ENCODE measurements around the gene PCDHB10.
"Not testable (repeated sequence)": the region's sequence is repeated elsewhere in the genome, so short reads cannot be mapped to it uniquely, and the experiment has no call there.

Gene PCDHB10

DNA sequence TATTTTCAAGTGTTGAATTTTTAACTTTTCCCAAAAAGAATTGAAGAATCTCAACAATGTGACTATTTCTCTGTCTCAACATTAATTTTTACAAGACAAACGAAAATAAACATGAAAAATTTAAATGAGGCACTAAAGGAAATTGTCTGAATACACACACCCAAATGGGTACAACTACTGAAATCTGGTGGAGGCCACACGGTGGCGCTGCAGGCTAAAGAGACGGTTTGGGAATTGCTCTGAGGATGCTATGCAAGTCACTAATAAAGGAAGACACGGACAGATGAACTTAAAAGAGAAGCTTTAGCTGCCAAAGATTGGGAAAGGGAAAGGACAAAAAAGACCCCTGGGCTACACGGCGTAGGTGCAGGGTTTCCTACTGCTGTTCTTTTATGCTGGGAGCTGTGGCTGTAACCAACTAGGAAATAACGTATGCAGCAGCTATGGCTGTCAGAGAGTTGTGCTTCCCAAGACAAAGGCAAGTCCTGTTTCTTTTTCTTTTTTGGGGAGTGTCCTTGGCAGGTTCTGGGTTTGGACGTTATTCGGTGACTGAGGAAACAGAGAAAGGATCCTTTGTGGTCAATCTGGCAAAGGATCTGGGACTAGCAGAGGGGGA is at the start of gene PCDHB10:
TSS of gene PCDHB10 (plus strand) at position 244 of the 616 bp plus-strand sequence. CDS start at position 444, 200 bp downstream.
- DNase-seq (ENCODE audit: low read depth) = no peak

DNA sequence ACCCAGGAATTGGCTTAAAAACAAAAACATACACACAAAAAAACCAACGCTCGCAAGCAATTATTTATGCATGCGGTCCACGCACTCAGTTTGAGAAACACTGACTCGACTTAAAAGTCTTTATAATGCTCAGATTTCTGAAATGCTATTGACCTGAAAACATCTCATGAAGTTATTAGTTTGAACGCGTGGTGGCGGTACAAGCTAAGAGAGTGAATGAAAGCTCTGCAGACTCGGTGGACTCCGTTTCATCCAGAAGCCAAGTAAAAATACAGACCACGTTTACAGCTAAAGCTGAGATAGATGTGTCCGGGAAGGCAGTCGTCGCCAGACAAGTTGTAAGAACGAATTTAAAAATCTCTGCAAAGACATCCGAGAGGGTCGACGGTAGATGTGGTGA is 42.3 kb upstream of the PCDHB10 start, which contains the start of gene PCDHB6:
TSS of gene PCDHB6 (plus strand) at position 246 of the 400 bp plus-strand sequence. CDS start 201 bp downstream, outside the sequence.
- DNase-seq (ENCODE audit: low read depth) = no peak

DNA sequence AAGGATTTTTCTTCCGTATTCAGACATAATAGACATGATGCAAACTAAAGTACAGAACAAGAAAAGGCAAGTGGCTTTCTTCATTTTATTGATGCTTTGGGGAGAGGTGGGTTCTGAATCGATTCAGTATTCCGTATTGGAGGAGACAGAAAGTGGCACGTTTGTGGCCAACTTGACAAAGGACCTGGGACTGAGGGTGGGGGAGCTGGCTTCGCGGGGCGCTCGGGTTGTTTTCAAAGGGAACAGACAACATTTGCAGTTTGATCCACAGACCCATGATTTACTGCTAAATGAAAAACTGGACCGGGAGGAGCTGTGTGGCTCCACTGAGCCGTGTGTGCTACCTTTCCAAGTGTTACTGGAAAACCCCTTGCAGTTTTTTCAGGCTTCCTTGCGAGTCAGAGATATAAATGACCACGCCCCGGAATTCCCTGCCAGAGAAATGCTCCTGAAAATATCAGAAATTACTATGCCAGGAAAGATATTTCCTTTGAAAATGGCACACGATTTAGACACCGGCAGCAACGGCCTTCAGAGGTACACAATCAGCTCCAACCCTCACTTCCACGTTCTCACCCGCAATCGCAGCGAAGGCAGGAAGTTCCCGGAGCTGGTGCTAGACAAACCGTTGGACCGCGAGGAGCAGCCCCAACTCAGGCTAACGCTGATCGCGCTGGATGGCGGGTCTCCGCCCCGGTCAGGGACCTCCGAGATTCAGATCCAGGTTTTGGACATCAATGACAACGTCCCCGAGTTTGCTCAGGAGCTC is 41.7 kb upstream of the PCDHB10 start:
- DNase-seq (ENCODE audit: low read depth) = no peak

GRCh38 chr5:141150993-141151325 is 41.2 kb upstream of the PCDHB10 start:
- no peak for DNase-seq (ENCODE audit: low read depth)

DNA sequence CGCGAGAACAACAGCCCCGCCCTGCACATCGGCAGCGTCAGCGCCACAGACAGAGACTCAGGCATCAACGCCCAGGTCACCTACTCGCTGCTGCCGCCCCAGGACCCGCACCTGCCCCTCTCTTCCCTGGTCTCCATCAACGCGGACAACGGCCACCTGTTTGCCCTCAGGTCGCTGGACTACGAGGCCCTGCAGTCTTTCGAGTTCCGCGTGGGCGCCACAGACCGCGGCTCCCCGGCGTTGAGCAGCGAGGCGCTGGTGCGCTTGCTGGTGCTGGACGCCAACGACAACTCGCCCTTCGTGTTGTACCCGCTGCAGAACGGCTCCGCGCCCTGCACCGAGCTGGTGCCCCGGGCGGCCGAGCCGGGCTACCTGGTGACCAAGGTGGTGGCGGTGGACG is 40.5 kb upstream of the PCDHB10 start:
- DNase-seq (ENCODE audit: low read depth) = not testable (repeated sequence)

DNA sequence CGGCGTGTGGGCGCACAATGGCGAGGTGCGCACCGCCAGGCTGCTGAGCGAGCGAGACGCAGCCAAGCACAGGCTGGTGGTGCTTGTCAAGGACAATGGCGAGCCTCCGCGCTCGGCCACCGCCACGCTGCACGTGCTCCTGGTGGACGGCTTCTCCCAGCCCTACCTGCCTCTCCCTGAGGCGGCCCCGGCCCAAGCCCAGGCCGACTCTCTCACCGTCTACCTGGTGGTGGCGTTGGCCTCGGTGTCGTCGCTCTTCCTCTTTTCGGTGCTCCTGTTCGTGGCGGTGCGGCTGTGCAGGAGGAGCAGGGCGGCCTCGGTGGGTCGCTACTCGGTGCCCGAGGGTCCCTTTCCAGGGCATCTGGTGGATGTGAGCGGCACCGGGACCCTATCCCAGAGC is 40.1 kb upstream of the PCDHB10 start:
- DNase-seq (ENCODE audit: low read depth) = not testable (repeated sequence)

GRCh38 chr5:141155540-141156374 is 36.4 kb upstream of the PCDHB10 start:
- DNase-seq (ENCODE audit: low read depth) = no peak

DNA sequence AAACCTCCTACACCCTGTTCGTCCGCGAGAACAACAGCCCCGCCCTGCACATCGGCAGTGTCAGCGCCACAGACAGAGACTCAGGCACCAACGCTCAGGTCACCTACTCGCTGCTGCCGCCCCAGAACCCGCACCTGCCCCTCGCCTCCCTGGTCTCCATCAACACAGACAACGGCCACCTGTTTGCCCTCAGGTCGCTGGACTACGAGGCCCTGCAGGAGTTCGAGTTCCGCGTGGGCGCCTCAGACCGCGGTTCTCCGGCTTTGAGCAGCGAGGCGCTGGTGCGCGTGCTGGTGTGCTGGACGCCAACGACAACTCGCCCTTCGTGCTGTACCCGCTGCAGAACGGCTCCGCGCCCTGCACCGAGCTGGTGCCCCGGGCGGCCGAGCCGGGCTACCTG is 34.8 kb upstream of the PCDHB10 start:
- DNase-seq (ENCODE audit: low read depth) = not testable (repeated sequence)

DNA sequence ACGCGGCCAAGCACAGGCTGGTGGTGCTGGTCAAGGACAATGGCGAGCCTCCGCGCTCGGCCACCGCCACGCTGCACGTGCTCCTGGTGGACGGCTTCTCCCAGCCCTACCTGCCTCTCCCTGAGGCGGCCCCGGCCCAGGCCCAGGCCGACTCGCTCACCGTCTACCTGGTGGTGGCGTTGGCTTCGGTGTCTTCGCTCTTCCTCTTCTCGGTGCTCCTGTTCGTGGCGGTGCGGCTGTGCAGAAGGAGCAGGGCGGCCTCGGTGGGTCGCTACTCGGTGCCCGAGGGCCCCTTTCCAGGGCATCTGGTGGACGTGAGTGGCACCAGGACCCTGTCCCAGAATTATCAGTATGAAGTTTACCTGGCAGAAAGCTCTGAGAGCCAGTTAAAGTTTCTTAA is 34.3 kb upstream of the PCDHB10 start:
- DNase-seq (ENCODE audit: low read depth) = not testable (repeated sequence)

DNA sequence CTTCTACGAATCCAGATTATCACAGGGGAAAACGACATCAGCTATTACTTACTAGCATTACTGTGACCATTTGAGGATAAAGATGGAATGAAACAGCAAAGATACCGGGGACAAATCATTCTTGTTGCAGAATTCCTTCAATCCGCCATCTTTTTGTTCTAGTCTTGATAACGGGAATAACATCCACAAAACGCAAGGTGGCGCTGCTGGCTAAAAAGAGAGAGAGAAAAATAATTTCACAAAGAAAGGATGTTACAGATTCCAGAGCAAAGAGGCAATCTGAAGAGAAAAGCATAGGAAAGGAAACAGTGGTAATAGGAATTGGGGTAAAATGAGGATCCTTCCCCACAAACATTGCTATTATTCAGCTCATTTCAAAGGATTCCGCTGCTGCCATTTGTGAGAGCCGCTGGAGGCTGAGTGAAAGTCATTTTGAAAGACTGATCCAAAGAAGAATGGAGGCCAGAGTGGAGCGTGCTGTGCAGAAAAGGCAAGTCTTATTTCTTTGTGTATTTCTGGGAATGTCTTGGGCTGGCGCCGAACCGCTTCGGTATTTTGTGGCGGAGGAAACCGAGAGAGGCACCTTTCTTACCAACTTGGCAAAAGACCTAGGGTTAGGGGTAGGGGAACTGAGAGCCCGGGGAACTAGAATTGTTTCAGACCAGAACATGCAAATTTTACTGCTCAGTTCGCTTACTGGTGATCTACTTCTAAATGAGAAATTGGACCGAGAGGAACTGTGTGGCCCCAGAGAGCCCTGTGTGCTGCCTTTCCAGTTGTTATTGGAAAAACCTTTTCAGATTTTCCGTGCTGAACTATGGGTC is 19.6 kb upstream of the PCDHB10 start, which contains the start of gene PCDHB7:
TSS of gene PCDHB7 (plus strand) at position 264 of the 824 bp plus-strand sequence. CDS start at position 456, 192 bp downstream.
- DNase-seq (ENCODE audit: low read depth) = no peak

- DNase-seq (ENCODE audit: low read depth) = not testable (repeated sequence)
These were observed 17.7 kb upstream of the PCDHB10 start for GRCh38 chr5:141174291-141175104.

DNA sequence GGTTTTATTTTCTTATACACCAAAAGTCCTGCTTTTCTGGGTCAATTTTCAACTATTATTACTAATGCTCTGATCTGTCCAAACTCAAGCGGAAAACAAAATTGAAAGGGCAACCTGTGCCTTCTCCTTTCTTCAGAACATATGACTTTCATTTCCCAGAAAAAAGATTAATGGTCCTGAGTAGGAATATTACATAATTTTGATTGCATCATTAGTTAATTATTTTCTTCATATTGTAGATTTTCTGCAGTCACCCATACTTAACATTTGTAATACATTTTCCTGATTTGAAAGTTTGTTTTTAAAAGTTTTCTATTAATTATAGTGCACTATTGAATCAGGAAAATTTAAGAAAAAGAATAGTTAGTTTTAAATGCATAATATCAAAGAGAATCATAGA is 16.2 kb upstream of the PCDHB10 start:
- DNase-seq (ENCODE audit: low read depth) = no peak

- not testable (repeated sequence) for DNase-seq (ENCODE audit: low read depth)
These were observed 14.5 kb upstream of the PCDHB10 start, which contains the start of gene PCDHB8 for GRCh38 chr5:141177577-141178191. TSS of gene PCDHB8 (plus strand) at chr5:141177790. CDS start at chr5:141178035, 245 bp downstream.

GRCh38 chr5:141179371-141179770 is 12.8 kb upstream of the PCDHB10 start:
- DNase-seq (ENCODE audit: low read depth) = not testable (repeated sequence)

DNA sequence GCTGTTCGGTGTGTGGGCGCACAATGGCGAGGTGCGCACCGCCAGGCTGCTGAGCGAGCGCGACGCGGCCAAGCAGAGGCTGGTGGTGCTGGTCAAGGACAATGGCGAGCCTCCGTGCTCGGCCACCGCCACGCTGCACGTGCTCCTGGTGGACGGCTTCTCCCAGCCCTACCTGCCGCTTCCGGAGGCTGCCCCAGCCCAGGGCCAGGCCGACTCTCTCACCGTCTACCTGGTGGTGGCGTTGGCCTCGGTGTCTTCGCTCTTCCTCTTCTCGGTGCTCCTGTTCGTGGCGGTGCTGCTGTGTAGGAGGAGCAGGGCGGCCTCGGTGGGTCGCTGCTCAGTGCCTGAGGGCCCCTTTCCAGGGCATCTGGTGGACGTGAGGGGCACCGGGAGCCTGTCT is 12.3 kb upstream of the PCDHB10 start:
- not testable (repeated sequence) for DNase-seq (ENCODE audit: low read depth)

DNA sequence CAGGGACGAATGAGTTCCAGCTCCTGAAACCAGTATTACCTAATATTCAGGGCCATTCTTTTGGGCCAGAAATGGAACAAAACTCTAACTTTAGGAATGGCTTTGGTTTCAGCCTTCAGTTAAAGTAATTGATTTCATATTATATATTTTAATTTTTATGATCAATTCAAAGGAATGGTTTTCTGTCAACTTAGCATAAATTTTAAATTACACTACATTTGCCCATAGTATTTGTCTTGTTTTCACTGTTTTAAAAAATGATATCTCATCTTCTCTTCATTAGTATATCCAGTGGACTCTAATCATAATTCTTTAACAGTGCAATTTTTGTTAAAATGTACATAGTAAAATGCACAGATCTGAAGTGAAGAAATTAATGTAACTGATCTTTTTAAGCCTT is 11.8 kb upstream of the PCDHB10 start:
- no peak for DNase-seq (ENCODE audit: low read depth)

DNA sequence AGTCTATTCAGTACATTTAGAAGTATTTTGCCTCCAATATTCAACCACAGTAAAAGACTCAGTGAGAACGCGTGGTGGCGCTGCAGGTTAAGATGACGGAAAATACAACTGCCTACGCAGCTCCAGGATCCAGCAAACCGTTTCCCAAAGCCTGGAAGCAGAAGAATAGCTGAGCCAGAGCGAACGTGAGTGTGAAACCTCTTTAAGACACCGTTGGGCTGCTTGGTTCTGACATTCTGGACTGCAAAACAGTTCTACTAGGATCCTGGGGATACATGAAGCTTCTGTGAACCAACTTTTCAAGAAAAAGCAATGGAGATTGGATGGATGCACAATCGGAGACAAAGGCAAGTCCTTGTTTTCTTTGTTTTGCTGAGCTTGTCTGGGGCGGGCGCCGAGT is 9.9 kb upstream of the PCDHB10 start, which contains the start of gene PCDHB16:
TSS of gene PCDHB16 (plus strand) at position 140 of the 400 bp plus-strand sequence. CDS start at position 313, 173 bp downstream.
- no peak for DNase-seq (ENCODE audit: low read depth)

DNA sequence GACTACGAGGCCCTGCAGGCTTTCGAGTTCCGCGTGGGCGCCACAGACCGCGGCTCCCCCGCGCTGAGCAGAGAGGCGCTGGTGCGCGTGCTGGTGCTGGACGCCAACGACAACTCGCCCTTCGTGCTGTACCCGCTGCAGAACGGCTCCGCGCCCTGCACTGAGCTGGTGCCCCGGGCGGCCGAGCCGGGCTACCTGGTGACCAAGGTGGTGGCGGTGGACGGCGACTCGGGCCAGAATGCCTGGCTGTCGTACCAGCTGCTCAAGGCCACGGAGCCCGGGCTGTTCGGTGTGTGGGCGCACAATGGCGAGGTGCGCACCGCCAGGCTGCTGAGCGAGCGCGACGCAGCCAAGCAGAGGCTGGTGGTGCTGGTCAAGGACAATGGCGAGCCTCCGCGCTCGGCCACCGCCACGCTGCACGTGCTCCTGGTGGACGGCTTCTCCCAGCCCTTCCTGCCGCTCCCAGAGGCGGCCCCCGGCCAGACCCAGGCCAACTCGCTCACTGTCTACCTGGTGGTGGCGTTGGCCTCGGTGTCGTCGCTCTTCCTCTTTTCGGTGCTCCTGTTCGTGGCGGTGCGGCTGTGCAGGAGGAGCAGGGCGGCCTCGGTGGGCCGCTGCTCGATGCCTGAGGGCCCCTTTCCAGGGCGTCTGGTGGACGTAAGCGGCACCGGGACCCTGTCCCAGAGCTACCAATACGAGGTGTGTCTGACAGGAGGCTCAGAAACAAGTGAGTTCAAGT is 7.9 kb upstream of the PCDHB10 start:
- DNase-seq (ENCODE audit: low read depth) = not testable (repeated sequence)

DNA sequence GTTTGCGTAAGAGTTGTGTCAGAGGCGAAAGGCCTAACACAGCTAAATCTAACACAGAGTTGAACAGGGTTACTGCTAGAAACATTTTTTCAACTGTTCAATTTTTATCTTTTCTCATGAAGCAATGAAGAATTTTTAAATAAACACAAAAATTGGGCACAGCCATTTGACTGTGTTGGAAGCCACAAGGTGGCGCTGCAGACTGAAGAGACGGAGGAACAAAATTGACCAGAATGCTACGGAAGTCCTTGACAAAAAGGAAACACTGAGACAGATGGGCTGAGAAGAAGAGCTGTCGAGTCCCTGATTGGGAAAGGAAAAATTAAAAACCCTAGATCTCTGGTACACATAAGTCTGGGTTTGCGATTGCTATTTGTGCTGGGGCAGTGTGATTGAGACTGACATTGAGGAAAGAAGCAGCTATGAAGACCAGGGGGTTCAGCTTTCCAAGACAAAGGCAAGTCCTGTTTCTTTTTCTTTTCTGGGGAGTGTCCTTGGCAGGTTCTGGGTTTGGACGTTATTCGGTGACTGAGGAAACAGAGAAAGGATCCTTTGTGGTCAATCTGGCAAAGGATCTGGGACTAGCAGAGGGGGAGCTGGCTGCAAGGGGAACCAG is 5.1 kb upstream of the PCDHB10 start, which contains the start of gene PCDHB9:
TSS of gene PCDHB9 (plus strand) at position 265 of the 616 bp plus-strand sequence. CDS start at position 423, 158 bp downstream.
- no peak for DNase-seq (ENCODE audit: low read depth)
